C4-2B (cell line): ENCODE data around the gene PGAP6.

ENCODE experiments used
- H3K27ac ChIP-seq: fragments of 450-650 bp; 2 replicates; pipeline ENCODE4 v1.5.1; 2017
- CTCF ChIP-seq: fragments of 450-650 bp; conservative IDR thresholded peaks from 2 replicates; pipeline ENCODE4 v1.5.1; 2017; ENCODE audit warnings: mild to moderate bottlenecking
- ZFX ChIP-seq: fragments of 450-650 bp; IDR thresholded peaks from 2 replicates; pipeline ENCODE4 v1.6.1; 2017

Gene PGAP6

DNA sequence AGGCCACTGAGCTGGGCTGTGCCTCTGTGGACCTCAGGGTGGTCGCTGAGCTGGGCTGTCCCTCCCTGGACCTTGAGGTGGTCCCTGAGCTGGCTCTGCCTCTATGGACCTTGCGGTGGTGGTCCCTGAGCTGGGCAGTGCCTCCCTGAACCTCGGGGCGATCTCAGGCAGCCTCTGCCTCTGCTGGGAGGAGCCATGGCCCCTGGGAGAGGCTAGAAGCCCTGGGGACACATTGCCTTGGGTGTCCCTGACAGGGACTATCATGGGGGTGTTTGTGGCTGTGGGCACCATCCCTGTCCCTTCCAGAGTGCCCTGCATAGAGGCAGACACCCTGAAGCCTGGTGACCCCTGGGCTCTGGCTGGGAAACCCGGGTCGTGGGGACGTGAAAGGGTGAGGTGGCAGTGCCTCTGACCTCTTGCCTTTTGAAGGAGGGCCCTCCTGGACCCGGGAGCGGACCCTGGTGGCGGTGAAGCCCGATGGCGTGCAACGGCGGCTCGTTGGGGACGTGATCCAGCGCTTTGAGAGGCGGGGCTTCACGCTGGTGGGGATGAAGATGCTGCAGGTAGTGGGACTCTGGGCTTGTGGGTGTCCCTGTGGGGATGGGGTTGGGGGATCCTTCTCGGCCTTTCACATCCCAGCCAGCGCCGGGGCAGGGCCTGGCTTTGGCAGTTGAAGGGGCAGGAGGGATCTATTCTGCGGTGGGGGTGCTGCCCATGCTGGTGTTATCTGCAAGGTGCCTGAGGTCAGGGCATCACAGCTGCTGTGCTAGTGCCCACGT is 17.0 kb upstream of the PGAP6 start:
- H3K27ac ChIP-seq, result no peak overlapping the region
- TF ChIP-seq CTCF, result no peak
- no peak for TF ChIP-seq ZFX

GRCh38 chr16:397736-398332 is 16.1 kb upstream of the PGAP6 start:
- no peak overlapping the region for H3K27ac ChIP-seq
- TF ChIP-seq ZFX (no peak), CTCF (no peak; the same call in 1 of the 2 replicates)

GRCh38 chr16:397135-397661 is 15.4 kb upstream of the PGAP6 start, which contains the start of gene NME4:
TSS of gene NME4 (plus strand) at chr16:397199. CDS start at chr16:397223, 24 bp downstream.
- TF ChIP-seq CTCF (no peak), ZFX (no peak)
- H3K27ac ChIP-seq, result no peak within 1 kb of the TSS

GRCh38 chr16:396605-397004 is 14.8 kb upstream of the PGAP6 start:
- H3K27ac ChIP-seq, result no peak overlapping the region
- no peak for TF ChIP-seq ZFX
- no peak for TF ChIP-seq CTCF

DNA sequence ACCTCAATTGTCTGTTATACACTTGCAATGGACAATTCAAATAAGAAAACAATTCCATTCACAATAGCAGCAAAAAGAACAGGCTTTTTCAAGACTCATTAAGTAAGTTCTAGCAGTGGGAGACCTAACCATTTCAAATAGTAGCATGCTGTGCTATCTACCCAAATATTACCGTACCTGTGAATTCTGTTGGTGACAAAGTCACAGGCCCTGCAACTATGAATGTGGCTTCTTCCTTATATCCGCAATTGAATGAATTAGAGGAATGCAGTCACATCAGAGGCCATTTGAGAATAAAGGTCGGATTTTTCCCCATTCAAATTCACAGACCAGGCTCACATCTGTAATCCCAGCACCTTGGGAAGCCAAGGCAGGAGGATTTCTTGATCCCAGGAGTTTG is 14.4 kb upstream of the PGAP6 start:
- TF ChIP-seq CTCF (no peak), ZFX (no peak)
- no peak overlapping the region for H3K27ac ChIP-seq

DNA sequence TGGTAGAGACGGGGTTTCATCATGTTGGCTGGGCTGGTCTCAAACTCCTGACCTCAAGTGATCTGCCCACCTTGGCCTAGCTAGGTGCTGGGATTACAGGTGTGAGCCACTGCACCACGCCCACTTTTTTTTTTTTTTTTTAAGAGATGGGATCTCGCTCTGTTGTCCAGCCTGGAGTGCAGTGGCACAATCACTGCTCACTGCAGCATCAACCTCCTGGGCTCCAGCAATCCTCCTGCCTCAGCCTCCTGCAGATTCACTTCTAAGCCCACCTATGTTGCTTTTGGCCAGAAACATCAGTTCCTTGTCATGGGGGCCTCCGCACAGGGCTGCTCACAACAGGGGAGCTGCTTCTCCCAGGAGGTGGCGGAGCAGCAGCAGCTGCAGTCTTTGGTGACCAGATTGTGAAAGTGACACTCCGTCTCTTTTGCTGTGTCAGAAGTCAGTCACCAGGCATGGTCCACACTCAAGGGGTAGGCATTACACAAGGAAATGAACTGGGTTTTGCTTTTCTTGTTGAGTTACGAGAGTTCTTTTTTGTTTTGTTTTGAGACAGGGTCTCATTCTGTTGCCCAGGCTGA is 10.8 kb upstream of the PGAP6 start:
- H3K27ac ChIP-seq, result no peak overlapping the region
- TF ChIP-seq ZFX, result no peak
- no peak for TF ChIP-seq CTCF

- no peak for TF ChIP-seq ZFX
- peak; percentile 66 for TF ChIP-seq CTCF
- H3K27ac ChIP-seq, result no peak overlapping the region
Measured at GRCh38 chr16:391885-392335, 10.1 kb upstream of the PGAP6 start.
